NCI-H1092 (cell line): ENCODE measurements around the gene UROD.
"Not testable (repeated sequence)": the region's sequence is repeated elsewhere in the genome, so short reads cannot be mapped to it uniquely, and the experiment has no call there.

ENCODE experiments used
- DNase-seq: peaks from one replicate; lab custom pipeline; 2025; lab: John Stamatoyannopoulos, UW

The UROD gene

DNA sequence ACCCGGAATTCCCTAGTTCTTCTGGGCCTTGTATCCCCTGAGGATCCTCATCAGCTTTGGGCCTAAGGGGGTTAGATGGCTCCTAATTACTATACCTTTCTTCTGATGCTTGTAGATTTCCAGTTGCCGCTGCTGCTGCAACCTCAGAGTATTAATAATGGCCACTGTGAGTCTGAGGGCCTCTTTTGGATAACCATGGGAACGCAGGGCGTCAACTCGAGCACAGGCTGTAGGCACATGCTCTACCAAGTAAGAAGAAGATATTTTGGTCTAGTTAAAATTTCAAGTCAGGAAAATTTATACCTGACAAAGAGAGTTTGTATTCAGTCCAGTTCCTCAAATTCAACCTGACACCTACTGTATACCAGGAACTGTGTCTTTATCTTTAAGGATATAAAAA, 28.2 kb downstream of the UROD start:
- no peak for DNase-seq

- no peak for DNase-seq
Measured at GRCh38 chr1:45043094-45043493, 31.0 kb downstream of the UROD start.

- no peak for DNase-seq
Measured at GRCh38 chr1:45044916-45045315, 32.9 kb downstream of the UROD start.

DNA sequence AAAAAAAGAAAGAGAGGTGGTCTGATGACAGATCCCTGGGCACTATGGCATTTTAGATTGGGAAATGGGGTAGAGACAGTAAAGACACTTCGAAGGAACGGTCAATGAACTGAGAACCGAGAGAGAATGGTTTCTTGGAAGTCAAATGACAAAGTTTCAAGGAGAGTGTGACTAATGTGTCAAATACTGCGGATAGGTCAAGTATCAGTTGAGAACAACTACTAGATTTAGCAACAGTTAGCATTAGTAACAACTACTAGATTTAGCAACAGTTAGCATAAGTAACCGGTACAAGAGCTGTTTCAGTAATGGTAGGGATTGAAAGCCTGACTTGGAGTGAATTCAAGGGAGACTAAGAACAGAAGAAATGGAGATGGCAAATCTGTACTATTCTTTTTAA, 35.0 kb downstream of the UROD start:
- DNase-seq: no peak

GRCh38 chr1:45051005-45051772, 39.1 kb downstream of the UROD start:
- no peak for DNase-seq

DNA sequence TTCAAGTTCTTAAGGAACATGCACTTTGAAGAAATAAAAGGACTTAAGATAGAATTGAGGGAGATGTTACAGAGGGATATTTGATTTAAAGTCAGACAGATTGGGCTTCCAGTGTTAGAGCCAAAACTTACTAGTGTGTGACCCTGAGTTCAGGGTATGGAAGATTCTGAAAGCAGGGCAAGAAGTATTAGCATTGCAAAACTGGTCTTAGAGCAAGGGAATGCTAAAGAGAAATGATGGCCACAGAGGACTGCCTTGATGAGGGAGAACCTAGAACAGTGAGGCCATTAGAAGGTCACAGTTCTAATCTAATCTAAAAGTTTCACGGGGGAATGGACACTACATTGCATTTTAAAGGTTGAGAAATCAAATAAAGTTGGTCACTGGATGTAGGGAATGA, 45.5 kb downstream of the UROD start:
- no peak for DNase-seq

- DNase-seq: no peak
Measured at GRCh38 chr1:45059829-45060228, 47.8 kb downstream of the UROD start.

GRCh38 chr1:45062463-45062862, 50.4 kb downstream of the UROD start:
- DNase-seq: not testable (repeated sequence)

- no peak for DNase-seq
Measured at GRCh38 chr1:45065083-45065482, 53.0 kb downstream of the UROD start.
